OCI-LY7 (cell line): Measurements from ENCODE around the gene GSTM1.

Source experiments
- EZH2phosphoT487 ChIP-seq: fragments of 200-600 bp; sonication (generic); IDR thresholded peaks from 2 replicates; pipeline ENCODE4 v1.6.1; 2018; ENCODE audit warnings: low read depth, borderline replicate concordance, mild to moderate bottlenecking, mixed run types, antibody characterized with exemption, low read length, moderate library complexity, mixed read lengths
- TF ChIP-seq, protein P1 (sequence below): fragments of 200-600 bp; sonication (generic); conservative IDR thresholded peaks from 2 replicates; pipeline ENCODE4 v1.5.1; 2014; ENCODE audit warnings: mild to moderate bottlenecking, antibody characterized with exemption, low read length, moderate library complexity, mixed read lengths

DNA sequence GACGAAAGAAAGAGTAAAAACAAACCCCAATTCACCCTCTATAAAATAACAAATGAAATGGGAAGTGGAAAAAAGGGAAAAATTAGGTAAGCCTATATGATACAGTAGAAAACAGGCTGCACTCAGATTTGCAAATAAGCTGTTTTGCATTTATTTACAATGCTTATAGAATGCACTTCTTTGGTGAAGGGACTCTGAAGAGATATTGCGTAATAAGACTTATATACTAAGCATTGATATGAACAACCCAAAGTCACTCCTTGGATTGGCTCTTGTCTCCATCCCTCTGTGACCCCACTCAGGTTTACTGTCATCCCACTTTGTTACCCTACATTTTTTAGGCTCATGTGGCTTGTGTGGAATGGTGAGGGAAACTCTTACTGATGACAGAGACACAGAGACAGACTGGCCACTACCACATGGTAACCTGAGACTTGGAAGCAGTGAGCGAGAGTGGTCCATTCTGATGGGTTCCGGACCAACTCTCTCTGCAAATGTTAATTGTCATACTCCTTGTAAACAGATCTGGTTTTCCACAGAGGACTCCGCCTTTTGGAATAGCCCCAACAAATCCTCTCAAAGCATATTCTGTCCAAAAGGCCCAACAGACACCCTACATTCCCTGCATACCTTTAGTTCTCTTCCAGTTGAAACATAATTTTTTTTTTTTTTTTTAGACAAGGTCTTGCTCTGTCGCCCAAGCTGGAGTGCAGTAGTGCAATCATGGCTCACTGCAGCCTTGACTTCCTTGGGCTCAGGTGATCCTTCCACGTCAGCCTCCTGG lies 35.5 kb downstream of the GSTM1 start:
- TF ChIP-seq, protein P1, sequence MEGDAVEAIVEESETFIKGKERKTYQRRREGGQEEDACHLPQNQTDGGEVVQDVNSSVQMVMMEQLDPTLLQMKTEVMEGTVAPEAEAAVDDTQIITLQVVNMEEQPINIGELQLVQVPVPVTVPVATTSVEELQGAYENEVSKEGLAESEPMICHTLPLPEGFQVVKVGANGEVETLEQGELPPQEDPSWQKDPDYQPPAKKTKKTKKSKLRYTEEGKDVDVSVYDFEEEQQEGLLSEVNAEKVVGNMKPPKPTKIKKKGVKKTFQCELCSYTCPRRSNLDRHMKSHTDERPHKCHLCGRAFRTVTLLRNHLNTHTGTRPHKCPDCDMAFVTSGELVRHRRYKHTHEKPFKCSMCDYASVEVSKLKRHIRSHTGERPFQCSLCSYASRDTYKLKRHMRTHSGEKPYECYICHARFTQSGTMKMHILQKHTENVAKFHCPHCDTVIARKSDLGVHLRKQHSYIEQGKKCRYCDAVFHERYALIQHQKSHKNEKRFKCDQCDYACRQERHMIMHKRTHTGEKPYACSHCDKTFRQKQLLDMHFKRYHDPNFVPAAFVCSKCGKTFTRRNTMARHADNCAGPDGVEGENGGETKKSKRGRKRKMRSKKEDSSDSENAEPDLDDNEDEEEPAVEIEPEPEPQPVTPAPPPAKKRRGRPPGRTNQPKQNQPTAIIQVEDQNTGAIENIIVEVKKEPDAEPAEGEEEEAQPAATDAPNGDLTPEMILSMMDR: no peak
- TF ChIP-seq EZH2phosphoT487: no peak
